ENCODE data around the gene FLAD1.

DNA sequence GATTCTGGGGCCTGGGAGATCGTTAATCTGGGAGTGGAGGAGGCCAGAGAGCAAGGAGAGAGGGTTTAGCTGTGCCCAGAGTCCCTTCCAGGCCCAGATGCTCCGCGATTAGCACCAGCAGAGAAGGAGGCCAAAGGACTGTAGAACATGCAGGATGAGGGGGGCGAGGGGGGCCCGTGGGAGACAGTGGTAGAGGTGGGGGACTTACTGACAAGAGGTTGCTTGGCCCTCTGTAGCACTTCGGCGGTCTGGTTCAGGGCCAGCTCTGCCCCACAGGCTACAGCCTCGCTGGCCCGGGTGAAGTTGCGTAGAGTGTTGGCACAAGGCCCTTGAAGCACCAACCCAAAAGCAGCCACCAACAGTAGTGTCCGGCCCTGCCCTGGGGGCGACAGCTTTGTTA is 49.7 kb downstream of the FLAD1 start:
- no peak for TF ChIP-seq POLR2AphosphoS5 (IDR thresholded peaks at IDR 0.05; ENCODE audit: borderline replicate concordance, low read depth, low read length)
- no peak for TF ChIP-seq EZH2 (IDR thresholded peaks at IDR 0.05)

Data from SK-N-MC (cell line).